Measurements from ENCODE around the gene CNOT2.

The CNOT2 gene

GRCh38 chr12:70309348-70309747 is 66.1 kb downstream of the CNOT2 start:
- Histone ChIP-seq H3K27me3 (ENCODE audit: low read length) (no peaks in the 10 kb centered on the region), H3K4me2 (ENCODE audit: low read depth, low read length, poor library complexity, severe bottlenecking) (no peak overlapping the region), H3K9me3 (ENCODE audit: insufficient read depth, low read length) (no peaks in the 10 kb centered on the region), H3K27ac (ENCODE audit: low read depth, low read length) (no peak overlapping the region), H3K4me3 (ENCODE audit: insufficient read depth, low read length, poor library complexity, severe bottlenecking) (no peak overlapping the region), H3K9me2 (replicated peaks; ENCODE audit: insufficient read depth, low read length) (no peaks in the 10 kb centered on the region), H3K9ac (ENCODE audit: low read length) (no peak overlapping the region), H4K20me1 (ENCODE audit: low read depth, low read length) (peaks cover 22% of the 10 kb centered on the region), H3F3A (ENCODE audit: insufficient read depth) (peaks cover 20% of the 10 kb centered on the region; the same call in 1 of the 2 replicates), H2AFZ (ENCODE audit: low read depth, low read length, severe bottlenecking) (no peak overlapping the region), H3K79me2 (ENCODE audit: insufficient read depth, low read length) (peaks cover 76% of the 10 kb centered on the region), H3K36me3 (ENCODE audit: low read length) (peaks cover 12% of the 10 kb centered on the region; the same call in 1 of the 2 replicates)
- no peak for TF ChIP-seq CTCF (IDR thresholded peaks at IDR 0.05; ENCODE audit: insufficient read depth, low read length, poor library complexity, severe bottlenecking)
- TF ChIP-seq EZH2phosphoT487 (conservative IDR thresholded peaks at IDR 0.05; ENCODE audit: low read length), result no peak

- Histone ChIP-seq H3K9me3 (ENCODE audit: insufficient read depth, low read length) (no peaks in the 10 kb centered on the region), H3K79me2 (ENCODE audit: insufficient read depth, low read length) (peaks cover 65% of the 10 kb centered on the region)
Measured at GRCh38 chr12:70314145-70314544, 70.9 kb downstream of the CNOT2 start.

GRCh38 chr12:70317781-70318180 is 74.5 kb downstream of the CNOT2 start:
- Histone ChIP-seq H3K4me3 (ENCODE audit: insufficient read depth, low read length, poor library complexity, severe bottlenecking) (no peak overlapping the region), H3K27ac (ENCODE audit: low read depth, low read length) (peak overlapping the region; percentile 54), H4K20me1 (ENCODE audit: low read depth, low read length) (peaks cover 6% of the 10 kb centered on the region; the same call in 1 of the 2 replicates), H3K9me3 (ENCODE audit: insufficient read depth, low read length) (no peaks in the 10 kb centered on the region), H3K4me2 (ENCODE audit: low read depth, low read length, poor library complexity, severe bottlenecking) (peak overlapping the region; percentile 51), H3K9me2 (replicated peaks; ENCODE audit: insufficient read depth, low read length) (no peaks in the 10 kb centered on the region), H2AFZ (ENCODE audit: low read depth, low read length, severe bottlenecking) (no peak overlapping the region), H3K27me3 (ENCODE audit: low read length) (no peaks in the 10 kb centered on the region), H3K9ac (ENCODE audit: low read length) (no peak overlapping the region), H3K79me2 (ENCODE audit: insufficient read depth, low read length) (peaks cover 55% of the 10 kb centered on the region), H3F3A (ENCODE audit: insufficient read depth) (peaks cover 25% of the 10 kb centered on the region), H3K36me3 (ENCODE audit: low read length) (peaks cover 18% of the 10 kb centered on the region)
- no peak for TF ChIP-seq EZH2phosphoT487 (conservative IDR thresholded peaks at IDR 0.05; ENCODE audit: low read length)
- TF ChIP-seq CTCF (IDR thresholded peaks at IDR 0.05; ENCODE audit: insufficient read depth, low read length, poor library complexity, severe bottlenecking), result no peak

More at GRCh38 chr12:70314145-70314544, 70.9 kb downstream of the CNOT2 start:
- H3K27ac ChIP-seq (ENCODE audit: low read depth, low read length), result peak overlapping the region; percentile 1; the same call in 1 of the 2 replicates
- TF ChIP-seq CTCF (IDR thresholded peaks at IDR 0.05; ENCODE audit: insufficient read depth, low read length, poor library complexity, severe bottlenecking), result no peak
- no peak for TF ChIP-seq EZH2phosphoT487 (conservative IDR thresholded peaks at IDR 0.05; ENCODE audit: low read length)
- H3K9ac ChIP-seq (ENCODE audit: low read length), result no peak overlapping the region
- H2AFZ ChIP-seq (ENCODE audit: low read depth, low read length, severe bottlenecking), result no peak overlapping the region
- peaks cover 18% of the 10 kb centered on the region for H3K36me3 ChIP-seq (ENCODE audit: low read length)
- no peak overlapping the region for H3K4me3 ChIP-seq (ENCODE audit: insufficient read depth, low read length, poor library complexity, severe bottlenecking)
- peaks cover 17% of the 10 kb centered on the region for H4K20me1 ChIP-seq (ENCODE audit: low read depth, low read length)
- peaks cover 30% of the 10 kb centered on the region for H3F3A ChIP-seq (ENCODE audit: insufficient read depth)
- H3K9me2 ChIP-seq (replicated peaks; ENCODE audit: insufficient read depth, low read length), result no peaks in the 10 kb centered on the region
- H3K4me2 ChIP-seq (ENCODE audit: low read depth, low read length, poor library complexity, severe bottlenecking), result no peak overlapping the region
- no peaks in the 10 kb centered on the region for H3K27me3 ChIP-seq (ENCODE audit: low read length)

All from SU-DHL-6 (cell line).